Loucy (cell line): ENCODE data around the gene RNF224.

Source experiments
- EZH2phosphoT487 ChIP-seq: fragments of 200-600 bp; IDR thresholded peaks from 2 replicates; pipeline ENCODE4 v1.6.1; 2018; ENCODE audit warnings: antibody characterized with exemption, mild to moderate bottlenecking, moderate library complexity, borderline replicate concordance
- TF ChIP-seq, protein P1 (sequence below): fragments of 200-600 bp; sonication (generic); conservative IDR thresholded peaks from 2 replicates; pipeline ENCODE4 v1.5.1; 2014; ENCODE audit warnings: mild to moderate bottlenecking, antibody characterized with exemption, low read length

GRCh38 chr9:137275588-137276472, 48.5 kb downstream of the RNF224 start:
- TF ChIP-seq, protein P1, sequence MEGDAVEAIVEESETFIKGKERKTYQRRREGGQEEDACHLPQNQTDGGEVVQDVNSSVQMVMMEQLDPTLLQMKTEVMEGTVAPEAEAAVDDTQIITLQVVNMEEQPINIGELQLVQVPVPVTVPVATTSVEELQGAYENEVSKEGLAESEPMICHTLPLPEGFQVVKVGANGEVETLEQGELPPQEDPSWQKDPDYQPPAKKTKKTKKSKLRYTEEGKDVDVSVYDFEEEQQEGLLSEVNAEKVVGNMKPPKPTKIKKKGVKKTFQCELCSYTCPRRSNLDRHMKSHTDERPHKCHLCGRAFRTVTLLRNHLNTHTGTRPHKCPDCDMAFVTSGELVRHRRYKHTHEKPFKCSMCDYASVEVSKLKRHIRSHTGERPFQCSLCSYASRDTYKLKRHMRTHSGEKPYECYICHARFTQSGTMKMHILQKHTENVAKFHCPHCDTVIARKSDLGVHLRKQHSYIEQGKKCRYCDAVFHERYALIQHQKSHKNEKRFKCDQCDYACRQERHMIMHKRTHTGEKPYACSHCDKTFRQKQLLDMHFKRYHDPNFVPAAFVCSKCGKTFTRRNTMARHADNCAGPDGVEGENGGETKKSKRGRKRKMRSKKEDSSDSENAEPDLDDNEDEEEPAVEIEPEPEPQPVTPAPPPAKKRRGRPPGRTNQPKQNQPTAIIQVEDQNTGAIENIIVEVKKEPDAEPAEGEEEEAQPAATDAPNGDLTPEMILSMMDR: no peak
- TF ChIP-seq EZH2phosphoT487: no peak
